SK-N-SH (cell line): Measurements from ENCODE around the gene GPD2. TPM values are rescaled to one million over a fixed set of nuclear protein-coding genes. Genes with fewer than 3 reads are reported as not detected.
A peak's percentile ranks its signal among the peaks of the same experiment; 100 is the strongest.

Source experiments
- CTCF ChIA-PET: fragments of 300-600, 350-600 bp; formaldehyde crosslinking; extraction: SDS; loops from one replicate; lab custom pipeline; 2021; lab: Yijun Ruan, JAX
- POLR2A ChIA-PET: fragments of 350-600 bp; sonication (Branson Sonifier 250); formaldehyde crosslinking; extraction: SDS; loops from one replicate; lab custom pipeline; 2020; ENCODE audit warnings: antibody characterized with exemption, inconsistent platforms; lab: Yijun Ruan, JAX
- DNase-seq: peaks from one replicate; pipeline ENCODE4 v3.0.0; 2012
- H2AFZ ChIP-seq: fragments of 200-600 bp; sonication (generic); 2 replicates; pipeline ENCODE4 v1.8.1; 2016; ENCODE audit warnings: antibody characterized with exemption, mild to moderate bottlenecking, low read depth
- H3F3A ChIP-seq: fragments of 200-600 bp; sonication (generic); replicated peaks from 2 replicates; pipeline ENCODE3; 2016; ENCODE audit warnings: antibody characterized with exemption, mild to moderate bottlenecking; ENCODE audit not compliant: insufficient read depth
- H3K27ac ChIP-seq, 2 experiments: fragments of 200-500 bp in 1 of 2; fragments of 200-600 bp in 1 of 2; sonication (Bioruptor generic) in 1 of 2; sonication (generic), shearing (Covaris generic) in 1 of 2; 2 replicates each; pipeline versions ENCODE4 v1.5.1 to v1.6.1; 2014 to 2016; ENCODE audit warnings: low read depth in 2 of 2, inconsistent platforms in 1 of 2, low read length in 1 of 2, mild to moderate bottlenecking in 1 of 2, mixed read lengths in 1 of 2
- H3K27me3 ChIP-seq: fragments of 200-600 bp; sonication (generic), shearing (Covaris generic); 2 replicates; pipeline ENCODE4 v1.6.1; 2016; ENCODE audit warnings: mixed run types; ENCODE audit not compliant: insufficient read depth
- H3K36me3 ChIP-seq, 2 experiments: fragments of 200-500 bp in 1 of 2; fragments of 200-600 bp in 1 of 2; sonication (Bioruptor generic) in 1 of 2; sonication (generic) in 1 of 2; replicated peaks in 1 of 2; 2 replicates each; pipeline versions ENCODE3 to v1.5.1; 2014 to 2016; ENCODE audit warnings: low read length in 1 of 2, mild to moderate bottlenecking in 1 of 2; ENCODE audit not compliant: insufficient read depth in 2 of 2, control insufficient read depth in 1 of 2
- H3K4me1 ChIP-seq, 2 experiments: fragments of 200-500 bp in 1 of 2; fragments of 200-600 bp in 1 of 2; sonication (Bioruptor generic) in 1 of 2; sonication (generic), shearing (Covaris generic) in 1 of 2; 2 replicates each; pipeline versions ENCODE4 v1.5.1 to v1.6.1; 2014 to 2016; ENCODE audit warnings: low read depth in 1 of 2, low read length in 1 of 2, mixed run types in 1 of 2; ENCODE audit not compliant: insufficient read depth in 2 of 2, control insufficient read depth in 1 of 2
- H3K4me2 ChIP-seq: fragments of 200-600 bp; sonication (generic), shearing (Covaris generic); 2 replicates; pipeline ENCODE4 v1.6.1; 2017; ENCODE audit warnings: mixed run types
- H3K4me3 ChIP-seq, 2 experiments: fragments of 200-500 bp in 1 of 2; fragments of 200-600 bp in 1 of 2; sonication (Bioruptor generic) in 1 of 2; sonication (generic), shearing (Covaris generic) in 1 of 2; 2 replicates each; pipeline versions ENCODE4 v1.5.1 to v1.8.1; 2014 to 2016; ENCODE audit warnings: low read depth in 2 of 2, inconsistent platforms in 1 of 2, low read length in 1 of 2, mild to moderate bottlenecking in 1 of 2, mixed read lengths in 1 of 2, moderate library complexity in 1 of 2
- H3K79me2 ChIP-seq: fragments of 200-600 bp; sonication (generic); 2 replicates; pipeline ENCODE4 v1.8.1; 2017; ENCODE audit warnings: mild to moderate bottlenecking; ENCODE audit not compliant: insufficient read depth
- H3K9ac ChIP-seq: fragments of 200-600 bp; sonication (generic); 2 replicates; pipeline ENCODE4 v1.6.1; 2017; ENCODE audit warnings: mixed run types
- H3K9me2 ChIP-seq: fragments of 200-600 bp; sonication (generic); 2 replicates; pipeline ENCODE4 v1.6.1; 2017; ENCODE audit warnings: mixed run types
- H3K9me3 ChIP-seq: fragments of 200-600 bp; sonication (generic); 2 replicates; pipeline ENCODE4 v1.6.1; 2017; ENCODE audit warnings: mixed run types, mild to moderate bottlenecking, moderate library complexity
- H4K20me1 ChIP-seq: fragments of 200-600 bp; sonication (generic); 2 replicates; pipeline ENCODE4 v1.6.1; 2017; ENCODE audit warnings: mild to moderate bottlenecking, mixed run types; ENCODE audit not compliant: insufficient read depth
- ELF1 ChIP-seq: IDR thresholded peaks from 2 replicates; pipeline ENCODE4 v1.4.0; 2012
- EP300 ChIP-seq, 2 experiments: IDR thresholded peaks; 2 replicates each; pipeline versions ENCODE4 v1.4.0 to v1.6.1; 2012; ENCODE audit warnings: borderline replicate concordance in 1 of 2, low read depth in 1 of 2, low read length in 1 of 2
- EZH2phosphoT487 ChIP-seq: fragments of 200-600 bp; sonication (generic); IDR thresholded peaks from 2 replicates; pipeline ENCODE4 v1.6.1; 2017; ENCODE audit warnings: low read depth, mixed run types, mild to moderate bottlenecking, antibody characterized with exemption, moderate library complexity, borderline replicate concordance
- FOSL2 ChIP-seq: IDR thresholded peaks from 2 replicates; pipeline ENCODE4 v1.4.0; 2012; ENCODE audit warnings: low read depth, mild to moderate bottlenecking, moderate library complexity, borderline replicate concordance
- FOXJ3 ChIP-seq: sonication (generic); formaldehyde crosslinking; IDR thresholded peaks from 2 replicates; pipeline ENCODE4 v1.5.1; 2020; ENCODE audit warnings: mild to moderate bottlenecking, missing genetic modification reagents
- GABPA ChIP-seq: IDR thresholded peaks from 2 replicates; pipeline ENCODE4 v1.4.0; 2012; ENCODE audit warnings: low read depth, mild to moderate bottlenecking
- GATA2 ChIP-seq: sonication (generic); formaldehyde crosslinking; IDR thresholded peaks from 2 replicates; pipeline ENCODE4 v1.5.0; 2020; ENCODE audit warnings: mild to moderate bottlenecking, missing genetic modification reagents
- JUND ChIP-seq: IDR thresholded peaks from 2 replicates; pipeline ENCODE4 v1.4.0; 2012
- MEF2A ChIP-seq: IDR thresholded peaks from 2 replicates; pipeline ENCODE4 v1.4.0; 2012; ENCODE audit warnings: low read depth, borderline replicate concordance
- NFIC ChIP-seq: IDR thresholded peaks from 2 replicates; pipeline ENCODE4 v1.4.0; 2012; ENCODE audit warnings: borderline replicate concordance
- NRF1 ChIP-seq: IDR thresholded peaks from 2 replicates; pipeline ENCODE4 v1.6.1; 2012; ENCODE audit warnings: low read depth, mild to moderate bottlenecking, low read length
- POLR2AphosphoS5 ChIP-seq: IDR thresholded peaks from 2 replicates; pipeline ENCODE4 v1.6.1; 2012; ENCODE audit warnings: low read depth, low read length
- RAD21 ChIP-seq: IDR thresholded peaks from 2 replicates; pipeline ENCODE4 v1.6.1; 2012; ENCODE audit warnings: mild to moderate bottlenecking, low read length
- SIN3A ChIP-seq: IDR thresholded peaks from 2 replicates; pipeline ENCODE4 v1.6.1; 2012; ENCODE audit warnings: low read depth, mild to moderate bottlenecking, low read length, moderate library complexity, borderline replicate concordance
- TAF1 ChIP-seq: IDR thresholded peaks from 2 replicates; pipeline ENCODE4 v1.6.1; 2012; ENCODE audit warnings: low read depth, mild to moderate bottlenecking, low read length, moderate library complexity, borderline replicate concordance
- TCF12 ChIP-seq: IDR thresholded peaks from 2 replicates; pipeline ENCODE4 v1.4.0; 2012
- TEAD4 ChIP-seq: IDR thresholded peaks from 2 replicates; pipeline ENCODE4 v1.4.0; 2012; ENCODE audit warnings: mild to moderate bottlenecking, borderline replicate concordance; ENCODE audit not compliant: insufficient read depth
- YY1 ChIP-seq: IDR thresholded peaks from 2 replicates; pipeline ENCODE4 v1.4.0; 2012; ENCODE audit warnings: low read depth, mild to moderate bottlenecking
- WGBS: methylation state at CpG from one replicate; pipeline ENCODE4 v1.1.6; 2017; ENCODE audit warnings: low lambda C conversion rate; 5-methylcytosine and 5-hydroxymethylcytosine counted together
- polyA plus RNA-seq, 3 experiments: library from polyadenylated mRNA; depleted of rRNA; stranded (reverse); fragments of >200 nt; gene quantifications; 2 replicates each; pipeline ENCODE4 v1.2.3, GENCODE V29; 2012
- TF ChIP-seq, protein P1 (sequence below): IDR thresholded peaks from 2 replicates; pipeline ENCODE4 v1.6.1; 2012; ENCODE audit warnings: mild to moderate bottlenecking, low read depth, low read length, moderate library complexity
- TF ChIP-seq, protein P2 (sequence below): fragments of 150-350 bp; IDR thresholded peaks from 2 replicates; pipeline ENCODE4 v1.6.1; 2017; ENCODE audit warnings: antibody characterized with exemption, low read length, low read depth, borderline replicate concordance
- TF ChIP-seq, protein P3 (sequence below): fragments of 200-600 bp; sonication (generic); IDR thresholded peaks from 2 replicates; pipeline ENCODE4 v1.6.1; 2017; ENCODE audit warnings: antibody characterized with exemption, mild to moderate bottlenecking, moderate library complexity
- TF ChIP-seq, protein P4 (sequence below): IDR thresholded peaks from 2 replicates; pipeline ENCODE4 v1.4.0; 2012; ENCODE audit warnings: low read depth

GPD2 gene
- polyA plus RNA-seq, 1 of the 3 experiments (the other 2 are of a cell fraction), result 4.8 TPM

- TF ChIP-seq, protein P1, sequence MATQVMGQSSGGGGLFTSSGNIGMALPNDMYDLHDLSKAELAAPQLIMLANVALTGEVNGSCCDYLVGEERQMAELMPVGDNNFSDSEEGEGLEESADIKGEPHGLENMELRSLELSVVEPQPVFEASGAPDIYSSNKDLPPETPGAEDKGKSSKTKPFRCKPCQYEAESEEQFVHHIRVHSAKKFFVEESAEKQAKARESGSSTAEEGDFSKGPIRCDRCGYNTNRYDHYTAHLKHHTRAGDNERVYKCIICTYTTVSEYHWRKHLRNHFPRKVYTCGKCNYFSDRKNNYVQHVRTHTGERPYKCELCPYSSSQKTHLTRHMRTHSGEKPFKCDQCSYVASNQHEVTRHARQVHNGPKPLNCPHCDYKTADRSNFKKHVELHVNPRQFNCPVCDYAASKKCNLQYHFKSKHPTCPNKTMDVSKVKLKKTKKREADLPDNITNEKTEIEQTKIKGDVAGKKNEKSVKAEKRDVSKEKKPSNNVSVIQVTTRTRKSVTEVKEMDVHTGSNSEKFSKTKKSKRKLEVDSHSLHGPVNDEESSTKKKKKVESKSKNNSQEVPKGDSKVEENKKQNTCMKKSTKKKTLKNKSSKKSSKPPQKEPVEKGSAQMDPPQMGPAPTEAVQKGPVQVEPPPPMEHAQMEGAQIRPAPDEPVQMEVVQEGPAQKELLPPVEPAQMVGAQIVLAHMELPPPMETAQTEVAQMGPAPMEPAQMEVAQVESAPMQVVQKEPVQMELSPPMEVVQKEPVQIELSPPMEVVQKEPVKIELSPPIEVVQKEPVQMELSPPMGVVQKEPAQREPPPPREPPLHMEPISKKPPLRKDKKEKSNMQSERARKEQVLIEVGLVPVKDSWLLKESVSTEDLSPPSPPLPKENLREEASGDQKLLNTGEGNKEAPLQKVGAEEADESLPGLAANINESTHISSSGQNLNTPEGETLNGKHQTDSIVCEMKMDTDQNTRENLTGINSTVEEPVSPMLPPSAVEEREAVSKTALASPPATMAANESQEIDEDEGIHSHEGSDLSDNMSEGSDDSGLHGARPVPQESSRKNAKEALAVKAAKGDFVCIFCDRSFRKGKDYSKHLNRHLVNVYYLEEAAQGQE, result no peak
- TF ChIP-seq NRF1 (peak; percentile 30; the same call in 1 of the 2 replicates), YY1 (peak; percentile 22; the same call in 1 of the 2 replicates), TEAD4 (no peak), NFIC (0 out of 2 replicates have a peak, but pooled peaks have one; percentile 28)
These were observed 36.1 kb upstream of the GPD2 start (continued) for GRCh38 chr2:156399950-156400705.

DNA sequence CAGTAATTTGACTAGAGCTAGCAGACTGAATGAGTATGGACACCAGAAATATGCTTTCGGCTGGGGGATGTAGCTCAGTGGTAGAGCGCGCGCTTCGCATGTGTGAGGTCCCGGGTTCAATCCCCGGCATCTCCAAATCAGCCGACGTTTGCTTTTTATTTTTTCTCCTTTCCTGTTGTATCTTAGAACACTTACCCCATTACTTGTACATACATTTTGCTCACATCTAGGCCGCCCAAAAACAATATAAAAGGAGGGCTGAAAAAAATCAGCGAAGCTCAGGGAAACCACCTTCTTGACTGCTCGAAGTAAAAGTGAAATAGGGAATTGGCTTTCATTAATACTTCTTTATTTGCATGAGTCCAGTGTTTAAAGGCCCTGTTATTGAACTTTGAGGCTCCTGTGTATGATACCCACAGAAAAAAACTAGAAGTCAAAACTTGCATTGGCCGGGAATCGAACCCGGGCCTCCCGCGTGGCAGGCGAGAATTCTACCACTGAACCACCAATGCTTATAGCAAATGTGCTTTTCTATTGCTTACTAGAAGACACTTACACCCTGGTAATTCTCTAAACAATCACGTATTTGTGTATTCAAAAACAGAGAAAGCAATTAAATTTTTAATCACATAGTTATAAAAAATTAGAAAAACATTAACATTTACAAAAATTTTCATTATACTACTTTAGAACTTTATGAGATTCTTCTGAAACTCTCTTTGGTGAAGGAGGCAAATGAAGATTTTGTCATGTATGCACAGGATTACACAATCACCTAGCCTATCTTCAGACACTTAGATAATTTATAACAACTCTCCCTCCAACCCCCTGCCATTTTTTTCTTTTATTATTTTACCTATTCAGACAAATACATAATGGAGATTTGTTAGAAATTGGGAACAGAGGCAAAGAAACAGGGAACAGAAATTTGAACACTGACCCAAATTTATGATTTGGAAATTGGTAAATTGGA, 35.2 kb upstream of the GPD2 start:
- Histone ChIP-seq H3K27ac (peak overlapping the region; percentile 84 to 86), H3K36me3 (no peaks in the 10 kb centered on the region), H3K4me2 (peak overlapping the region; percentile 84), H3K27me3 (no peaks in the 10 kb centered on the region), H3K9ac (peak overlapping the region; percentile 71), H3K9me3 (no peaks in the 10 kb centered on the region), H3K9me2 (no peaks in the 10 kb centered on the region), H4K20me1 (peaks cover 3% of the 10 kb centered on the region; the same call in 1 of the 2 replicates), H3K79me2 (no peaks in the 10 kb centered on the region), H3K4me1 (peaks cover 0 to 5% of the 10 kb centered on the region in 2 experiments; a peak in 1 of 4 replicates), H3K4me3 (peak overlapping the region; percentile 82 to 83), H3F3A (peaks cover 7% of the 10 kb centered on the region), H2AFZ (peak overlapping the region; percentile 52)
- CTCF ChIA-PET, result interaction anchor here (1.0 to 1.7 kb wide), 5 partner anchors 28 to 189 kb away, joined by 3 to 7 read pairs (median 3); no protein-coding TSS in a partner anchor
- POLR2A ChIA-PET, result no interaction called here
- DNase-seq, result peak; percentile 63
- under 1% methylated on average over 19 of the region's 19 CpGs for WGBS
- TF ChIP-seq TCF12, result no peak
- TF ChIP-seq MEF2A, result no peak
- no peak for TF ChIP-seq GATA2 (CRISPR knock-in tag)
- TF ChIP-seq NRF1, result no peak
- TF ChIP-seq RAD21, result no peak
- TF ChIP-seq NFIC, result no peak
- TF ChIP-seq FOSL2, result peak; percentile 61
- TF ChIP-seq EP300 (IDR thresholded peaks at IDR 0.05; ENCODE audit: borderline replicate concordance in 1 of 2, low read depth in 1 of 2, low read length in 1 of 2), result peak in 1 of 2 experiments; percentile 39; a peak in 1 of 4 replicates
- peak; percentile 81; the same call in 1 of the 2 replicates for TF ChIP-seq TEAD4
- TF ChIP-seq, protein P2, sequence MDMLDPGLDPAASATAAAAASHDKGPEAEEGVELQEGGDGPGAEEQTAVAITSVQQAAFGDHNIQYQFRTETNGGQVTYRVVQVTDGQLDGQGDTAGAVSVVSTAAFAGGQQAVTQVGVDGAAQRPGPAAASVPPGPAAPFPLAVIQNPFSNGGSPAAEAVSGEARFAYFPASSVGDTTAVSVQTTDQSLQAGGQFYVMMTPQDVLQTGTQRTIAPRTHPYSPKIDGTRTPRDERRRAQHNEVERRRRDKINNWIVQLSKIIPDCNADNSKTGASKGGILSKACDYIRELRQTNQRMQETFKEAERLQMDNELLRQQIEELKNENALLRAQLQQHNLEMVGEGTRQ, result no peak
- no peak for TF ChIP-seq TAF1
- TF ChIP-seq POLR2AphosphoS5, result no peak
- no peak for TF ChIP-seq ELF1
- no peak for TF ChIP-seq JUND
- peak; percentile 21; the same call in 1 of the 2 replicates for TF ChIP-seq SIN3A
- no peak for TF ChIP-seq FOXJ3
- TF ChIP-seq, protein P3, sequence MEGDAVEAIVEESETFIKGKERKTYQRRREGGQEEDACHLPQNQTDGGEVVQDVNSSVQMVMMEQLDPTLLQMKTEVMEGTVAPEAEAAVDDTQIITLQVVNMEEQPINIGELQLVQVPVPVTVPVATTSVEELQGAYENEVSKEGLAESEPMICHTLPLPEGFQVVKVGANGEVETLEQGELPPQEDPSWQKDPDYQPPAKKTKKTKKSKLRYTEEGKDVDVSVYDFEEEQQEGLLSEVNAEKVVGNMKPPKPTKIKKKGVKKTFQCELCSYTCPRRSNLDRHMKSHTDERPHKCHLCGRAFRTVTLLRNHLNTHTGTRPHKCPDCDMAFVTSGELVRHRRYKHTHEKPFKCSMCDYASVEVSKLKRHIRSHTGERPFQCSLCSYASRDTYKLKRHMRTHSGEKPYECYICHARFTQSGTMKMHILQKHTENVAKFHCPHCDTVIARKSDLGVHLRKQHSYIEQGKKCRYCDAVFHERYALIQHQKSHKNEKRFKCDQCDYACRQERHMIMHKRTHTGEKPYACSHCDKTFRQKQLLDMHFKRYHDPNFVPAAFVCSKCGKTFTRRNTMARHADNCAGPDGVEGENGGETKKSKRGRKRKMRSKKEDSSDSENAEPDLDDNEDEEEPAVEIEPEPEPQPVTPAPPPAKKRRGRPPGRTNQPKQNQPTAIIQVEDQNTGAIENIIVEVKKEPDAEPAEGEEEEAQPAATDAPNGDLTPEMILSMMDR, result no peak
- no peak for TF ChIP-seq EZH2phosphoT487
- TF ChIP-seq GABPA, result peak; percentile 7; the same call in 1 of the 2 replicates
- TF ChIP-seq, protein P4, sequence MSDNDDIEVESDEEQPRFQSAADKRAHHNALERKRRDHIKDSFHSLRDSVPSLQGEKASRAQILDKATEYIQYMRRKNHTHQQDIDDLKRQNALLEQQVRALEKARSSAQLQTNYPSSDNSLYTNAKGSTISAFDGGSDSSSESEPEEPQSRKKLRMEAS, result no peak; the same call in 1 of the 2 replicates
